Subcutaneous abdominal adipose tissue (tissue), 5 donors: ENCODE results near the gene PTDSS2.

Experiments used
- H3K27ac ChIP-seq: one replicate; pipeline ENCODE4 v1.7.0; 2013; ENCODE audit warnings: low read depth, mild to moderate bottlenecking, inconsistent platforms, low read length, moderate library complexity
- H3K27me3 ChIP-seq, 5 donors: one replicate each; pipeline ENCODE4 v1.7.0; 2013; ENCODE audit warnings: low read length in 5 of 5, inconsistent platforms in 1 of 5; ENCODE audit not compliant: control insufficient read depth in 5 of 5, insufficient read depth in 4 of 5
- H3K36me3 ChIP-seq, 5 donors: one replicate each; pipeline ENCODE4 v1.7.0; 2013; ENCODE audit warnings: low read length in 5 of 5; ENCODE audit not compliant: control insufficient read depth in 5 of 5, insufficient read depth in 5 of 5
- H3K4me1 ChIP-seq, 5 donors: one replicate each; pipeline ENCODE4 v1.7.0; 2013; ENCODE audit warnings: low read length in 5 of 5, mild to moderate bottlenecking in 3 of 5, moderate library complexity in 1 of 5; ENCODE audit not compliant: control insufficient read depth in 5 of 5, insufficient read depth in 5 of 5
- H3K4me3 ChIP-seq, 5 donors: one replicate each; pipeline ENCODE4 v1.7.0; 2013; ENCODE audit warnings: low read length in 5 of 5, low read depth in 1 of 5
- H3K9ac ChIP-seq, 5 donors: one replicate each; pipeline ENCODE4 v1.7.0; 2013; ENCODE audit warnings: low read length in 5 of 5, mild to moderate bottlenecking in 4 of 5, moderate library complexity in 3 of 5
- H3K9me3 ChIP-seq, 5 donors: one replicate each; pipeline ENCODE4 v1.7.0; 2013; ENCODE audit warnings: low read length in 5 of 5; ENCODE audit not compliant: control insufficient read depth in 5 of 5
- donor health status: healthy.
- donor health status: healthy.
- donor health status: healthy.
- donor health status: healthy.
- donor health status: healthy.

PTDSS2 gene

GRCh38 chr11:456533-456932 is 6.5 kb downstream of the PTDSS2 start:
- peaks cover 0 to 8% (median 6%) of the 10 kb centered on the region in 5 donors for H3K4me1 ChIP-seq
- peaks cover 0 to 62% (median 38%) of the 10 kb centered on the region in 5 donors for H3K36me3 ChIP-seq
- no peak overlapping the region for H3K4me3 ChIP-seq
- H3K9ac ChIP-seq: no peak overlapping the region
- no peak overlapping the region for H3K27ac ChIP-seq
- no peaks in the 10 kb centered on the region for H3K27me3 ChIP-seq
- no peaks in the 10 kb centered on the region for H3K9me3 ChIP-seq

GRCh38 chr11:457111-457760 is 7.2 kb downstream of the PTDSS2 start:
- peaks cover 0 to 64% (median 45%) of the 10 kb centered on the region in 5 donors for H3K36me3 ChIP-seq
- H3K9ac ChIP-seq: no peak overlapping the region
- H3K27ac ChIP-seq: no peak overlapping the region
- no peaks in the 10 kb centered on the region for H3K27me3 ChIP-seq
- no peaks in the 10 kb centered on the region for H3K9me3 ChIP-seq
- H3K4me1 ChIP-seq: peaks cover 0 to 3% (median 0%) of the 10 kb centered on the region in 5 donors
- no peak overlapping the region for H3K4me3 ChIP-seq

- H3K4me3 ChIP-seq: no peak overlapping the region
- H3K4me1 ChIP-seq: no peaks in the 10 kb centered on the region
- H3K27ac ChIP-seq: no peak overlapping the region
- H3K36me3 ChIP-seq: peaks cover 0 to 51% (median 29%) of the 10 kb centered on the region in 5 donors
- no peaks in the 10 kb centered on the region for H3K9me3 ChIP-seq
- H3K27me3 ChIP-seq: no peaks in the 10 kb centered on the region
- no peak overlapping the region for H3K9ac ChIP-seq
Observed at GRCh38 chr11:459511-460220, 9.6 kb downstream of the PTDSS2 start.

- Histone ChIP-seq H3K9ac (no peak overlapping the region), H3K4me3 (no peak overlapping the region), H3K27me3 (no peaks in the 10 kb centered on the region), H3K4me1 (no peaks in the 10 kb centered on the region), H3K27ac (no peak overlapping the region), H3K36me3 (peaks cover 0 to 47% (median 34%) of the 10 kb centered on the region in 5 donors), H3K9me3 (no peaks in the 10 kb centered on the region)
Observed at GRCh38 chr11:460331-461199, 10.5 kb downstream of the PTDSS2 start.

- Histone ChIP-seq H3K4me1 (no peaks in the 10 kb centered on the region), H3K9ac (no peak overlapping the region), H3K27me3 (no peaks in the 10 kb centered on the region), H3K9me3 (no peaks in the 10 kb centered on the region), H3K27ac (no peak overlapping the region), H3K4me3 (no peak overlapping the region), H3K36me3 (peaks cover 0 to 44% (median 34%) of the 10 kb centered on the region in 5 donors)
Observed at GRCh38 chr11:461626-462025, 11.5 kb downstream of the PTDSS2 start.

- Histone ChIP-seq H3K9me3 (no peaks in the 10 kb centered on the region), H3K4me3 (no peak overlapping the region), H3K27me3 (no peaks in the 10 kb centered on the region), H3K4me1 (no peaks in the 10 kb centered on the region), H3K36me3 (peaks cover 0 to 44% (median 34%) of the 10 kb centered on the region in 5 donors), H3K27ac (no peak overlapping the region), H3K9ac (no peak overlapping the region)
Observed at GRCh38 chr11:462107-462890, 12.2 kb downstream of the PTDSS2 start.

GRCh38 chr11:464316-464715 is 14.2 kb downstream of the PTDSS2 start:
- Histone ChIP-seq H3K9ac (no peak overlapping the region), H3K36me3 (peaks cover 0 to 40% (median 33%) of the 10 kb centered on the region in 5 donors), H3K4me1 (peaks cover under 1 to 3% (median 2%) of the 10 kb centered on the region in 5 donors), H3K4me3 (no peak overlapping the region), H3K27me3 (no peaks in the 10 kb centered on the region), H3K9me3 (no peaks in the 10 kb centered on the region), H3K27ac (no peak overlapping the region)

GRCh38 chr11:465896-466530 is 15.9 kb downstream of the PTDSS2 start:
- no peak overlapping the region for H3K27ac ChIP-seq
- no peak overlapping the region for H3K9ac ChIP-seq
- H3K36me3 ChIP-seq: peaks cover 0 to 24% (median 16%) of the 10 kb centered on the region in 5 donors
- H3K4me1 ChIP-seq: peaks cover 5 to 18% (median 12%) of the 10 kb centered on the region in 5 donors
- H3K9me3 ChIP-seq: no peaks in the 10 kb centered on the region
- H3K4me3 ChIP-seq: no peak overlapping the region
- no peaks in the 10 kb centered on the region for H3K27me3 ChIP-seq

- Histone ChIP-seq H3K36me3 (peaks cover 0 to 8% (median 4%) of the 10 kb centered on the region in 5 donors), H3K9ac (no peak overlapping the region), H3K27me3 (no peaks in the 10 kb centered on the region), H3K4me3 (no peak overlapping the region), H3K4me1 (peaks cover 5 to 18% (median 12%) of the 10 kb centered on the region in 5 donors), H3K27ac (no peak overlapping the region), H3K9me3 (no peaks in the 10 kb centered on the region)
Observed at GRCh38 chr11:468036-468435, 18.0 kb downstream of the PTDSS2 start.
